Vagina (tissue), 2 donors: ENCODE results near the gene JUN. TPM values are rescaled to one million over a fixed set of nuclear protein-coding genes. Genes with fewer than 3 reads are reported as not detected.

Experiments used
- DNase-seq, 2 donors: peaks; one replicate each; pipeline ENCODE4 v3.0.0-alpha.2; 2017; ENCODE audit errors: extremely low spot score in 2 of 2
- H3K27ac ChIP-seq: fragments of 200-600 bp; sonication (generic); one replicate; pipeline ENCODE4 v1.5.1; 2019
- H3K27me3 ChIP-seq: fragments of 200-600 bp; sonication (generic); one replicate; pipeline ENCODE4 v1.5.1; 2019
- H3K36me3 ChIP-seq, 2 donors: fragments of 200-600 bp; sonication (generic); one replicate each; pipeline ENCODE4 v1.5.1; 2017 to 2019
- H3K4me1 ChIP-seq: fragments of 200-600 bp; sonication (generic); one replicate; pipeline ENCODE4 v1.5.1; 2019
- H3K4me3 ChIP-seq, 2 donors: fragments of 200-600 bp; sonication (generic); 1 replicate in 1 of 2; 2 replicates in 1 of 2; pipeline ENCODE4 v1.5.1; 2016 to 2019
- H3K9me3 ChIP-seq: fragments of 200-600 bp; sonication (generic); one replicate; pipeline ENCODE4 v1.5.1; 2019
- CTCF ChIP-seq, 3 experiments: fragments of 450-650 bp in 2 of 3; fragments of 200-600 bp in 1 of 3; sonication (generic) in 1 of 3; IDR thresholded peaks; one replicate each; pipeline ENCODE4 v1.5.1; 2017 to 2019; ENCODE audit warnings: antibody characterized with exemption in 3 of 3, mild to moderate bottlenecking in 2 of 3, moderate library complexity in 2 of 3
- POLR2A ChIP-seq, 2 donors: fragments of 450-650 bp; IDR thresholded peaks; one replicate each; pipeline ENCODE4 v1.6.1; 2017; ENCODE audit warnings: antibody characterized with exemption in 2 of 2, mild to moderate bottlenecking in 2 of 2, moderate library complexity in 2 of 2
- POLR2AphosphoS5 ChIP-seq, 2 donors: sonication (generic); formaldehyde crosslinking; IDR thresholded peaks; one replicate each; pipeline ENCODE4 v1.9.0; 2017; ENCODE audit warnings: antibody characterized with exemption in 2 of 2, mild to moderate bottlenecking in 2 of 2, low read depth in 1 of 2; ENCODE audit not compliant: insufficient read depth in 1 of 2
- intact Hi-C: fragments of 100-400 bp; cut with DNase I; formaldehyde crosslinking; loops from one replicate; pipeline ENCODE4 v1.15.1; 2023
- total RNA-seq: library from RNA; depleted of rRNA; stranded (reverse); fragments of >200 nt; gene quantifications from one replicate; pipeline ENCODE4 v1.2.3, GENCODE V29; 2016

JUN gene
- total RNA-seq, 1 donor from 2014 or later = 275 TPM

GRCh38 chr1:58813801-58814200 is 30.0 kb upstream of the JUN start:
- Histone ChIP-seq H3K4me1 (peaks cover 72% of the 10 kb centered on the region), H3K27me3 (no peaks in the 10 kb centered on the region), H3K36me3 (no peaks in the 10 kb centered on the region), H3K4me3 (peak overlapping the region in 1 of 2 donors; percentile 57), H3K9me3 (no peaks in the 10 kb centered on the region), H3K27ac (peak overlapping the region; percentile 88)
- intact Hi-C loops = loop anchor here (10.0 kb wide), 1 partner anchor 71 kb away; no protein-coding TSS in a partner anchor
- TF ChIP-seq CTCF (IDR thresholded peaks at IDR 0.05) (no peak), POLR2AphosphoS5 (IDR thresholded peaks at IDR 0.05; ENCODE audit: insufficient read depth in 1 of 2, low read depth in 1 of 2) (no peak), POLR2A (IDR thresholded peaks at IDR 0.05) (no peak)
- no peak for DNase-seq

DNA sequence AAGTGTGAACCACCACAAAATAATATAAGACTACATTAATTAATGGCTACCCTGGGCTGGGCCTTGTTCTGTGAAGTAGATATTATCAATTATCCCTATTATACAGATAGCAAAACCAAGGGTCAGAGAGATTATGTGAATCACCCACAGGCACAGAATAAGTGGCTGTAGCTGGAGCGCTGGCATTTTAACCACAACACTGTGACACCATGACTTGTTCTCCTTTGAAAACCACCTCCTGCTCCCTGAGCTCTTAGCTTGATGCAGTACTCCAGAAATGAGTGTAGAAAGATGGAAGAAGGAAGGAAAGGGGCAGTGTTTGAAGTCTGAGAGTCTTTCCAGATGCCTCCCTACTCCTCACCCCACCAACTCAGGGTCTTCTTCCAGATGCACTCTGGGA is 29.5 kb upstream of the JUN start:
- Histone ChIP-seq H3K27ac (peak overlapping the region; percentile 88), H3K4me1 (peaks cover 72% of the 10 kb centered on the region), H3K27me3 (no peaks in the 10 kb centered on the region), H3K36me3 (no peaks in the 10 kb centered on the region), H3K9me3 (no peaks in the 10 kb centered on the region), H3K4me3 (no peak overlapping the region)
- DNase-seq = no peak
- TF ChIP-seq POLR2AphosphoS5 (IDR thresholded peaks at IDR 0.05; ENCODE audit: insufficient read depth in 1 of 2, low read depth in 1 of 2) (no peak), POLR2A (IDR thresholded peaks at IDR 0.05) (no peak), CTCF (IDR thresholded peaks at IDR 0.05) (no peak)
- intact Hi-C loops = loop anchor here (10.0 kb wide), 1 partner anchor 71 kb away; no protein-coding TSS in a partner anchor

- Histone ChIP-seq H3K36me3 (no peaks in the 10 kb centered on the region), H3K27ac (peak overlapping the region; percentile 88), H3K27me3 (no peaks in the 10 kb centered on the region), H3K4me1 (peaks cover 72% of the 10 kb centered on the region), H3K9me3 (no peaks in the 10 kb centered on the region), H3K4me3 (no peak overlapping the region)
- no peak for DNase-seq
- intact Hi-C loops = loop anchor here (10.0 kb wide), 1 partner anchor 72 kb away; no protein-coding TSS in a partner anchor
- TF ChIP-seq CTCF (IDR thresholded peaks at IDR 0.05) (no peak), POLR2AphosphoS5 (IDR thresholded peaks at IDR 0.05; ENCODE audit: insufficient read depth in 1 of 2, low read depth in 1 of 2) (no peak), POLR2A (IDR thresholded peaks at IDR 0.05) (no peak)
Observed at GRCh38 chr1:58812926-58813325, 29.1 kb upstream of the JUN start.

DNA sequence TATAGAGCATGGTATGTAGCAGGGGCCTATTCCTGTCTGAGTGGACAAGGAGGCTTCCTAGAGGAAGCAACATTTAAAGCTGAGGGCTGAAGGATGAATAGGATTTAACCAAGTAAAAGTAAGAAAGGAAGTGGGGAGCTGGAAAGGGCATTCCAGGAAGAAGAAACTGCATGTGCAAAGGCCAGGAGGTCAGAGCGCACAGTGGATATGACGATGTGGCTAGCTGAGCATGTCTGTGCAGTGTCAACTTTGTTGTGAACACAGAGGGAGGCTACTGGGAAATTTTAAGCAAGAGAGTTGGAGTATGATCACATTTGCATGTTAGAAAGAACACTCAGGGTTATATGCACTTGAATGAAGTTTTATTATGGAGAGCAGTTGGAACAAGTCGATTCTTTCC is 28.6 kb upstream of the JUN start:
- no peaks in the 10 kb centered on the region for H3K27me3 ChIP-seq
- H3K27ac ChIP-seq = peak overlapping the region; percentile 88
- intact Hi-C loops = loop anchor here (10.0 kb wide), 1 partner anchor 72 kb away; no protein-coding TSS in a partner anchor
- no peak overlapping the region for H3K4me3 ChIP-seq
- no peaks in the 10 kb centered on the region for H3K9me3 ChIP-seq
- peaks cover 72% of the 10 kb centered on the region for H3K4me1 ChIP-seq
- H3K36me3 ChIP-seq = no peaks in the 10 kb centered on the region
- TF ChIP-seq POLR2AphosphoS5 (IDR thresholded peaks at IDR 0.05; ENCODE audit: insufficient read depth in 1 of 2, low read depth in 1 of 2) = no peak
- TF ChIP-seq POLR2A (IDR thresholded peaks at IDR 0.05) = no peak
- TF ChIP-seq CTCF (IDR thresholded peaks at IDR 0.05) = no peak
- no peak for DNase-seq

DNA sequence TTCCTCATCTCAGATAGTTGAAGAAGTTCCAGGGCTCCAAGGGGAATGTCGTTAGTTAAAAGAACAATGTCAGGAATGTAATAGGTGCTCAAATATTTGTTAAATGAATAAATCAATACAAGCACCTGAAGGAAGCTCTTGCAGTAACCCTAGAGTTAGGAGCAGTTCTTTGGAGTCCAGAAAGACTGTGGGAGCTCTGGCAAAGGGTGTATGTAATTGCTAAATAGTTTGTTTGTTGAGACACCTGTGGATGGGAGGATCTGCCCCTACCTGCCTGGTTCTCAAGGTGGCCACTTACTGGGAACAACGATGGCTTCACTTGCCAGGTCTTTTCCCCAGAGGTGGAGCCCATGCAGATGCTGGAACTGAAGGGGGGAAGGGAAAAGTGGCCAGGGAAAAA is 27.5 kb upstream of the JUN start:
- H3K36me3 ChIP-seq = no peaks in the 10 kb centered on the region
- intact Hi-C loops = loop anchor here (10.0 kb wide), 1 partner anchor 73 kb away; no protein-coding TSS in a partner anchor
- no peak for DNase-seq
- H3K27me3 ChIP-seq = no peaks in the 10 kb centered on the region
- no peak overlapping the region for H3K27ac ChIP-seq
- peaks cover 63% of the 10 kb centered on the region for H3K4me1 ChIP-seq
- no peak overlapping the region for H3K4me3 ChIP-seq
- no peaks in the 10 kb centered on the region for H3K9me3 ChIP-seq
- TF ChIP-seq POLR2AphosphoS5 (IDR thresholded peaks at IDR 0.05; ENCODE audit: insufficient read depth in 1 of 2, low read depth in 1 of 2) (no peak), CTCF (IDR thresholded peaks at IDR 0.05) (no peak), POLR2A (IDR thresholded peaks at IDR 0.05) (no peak)
